Natural killer cell treated with Interleukin-12 subunit alpha and Interleukin-12 subunit beta and Interleukin-15 and Interleukin-18, amount 100 ng/mL, for 72 hours (primary cell): ENCODE results near the gene LGALS16. TPM values are rescaled to one million over a fixed set of nuclear protein-coding genes. Genes with fewer than 3 reads are reported as not detected.

Source experiments
- total RNA-seq, 2 donors: library from RNA; stranded (reverse); gene quantifications; one replicate each; pipeline ENCODE4 v1.2.3, GENCODE V29; 2022

Gene LGALS16
- total RNA-seq, 2 donors from 2014 or later, result not detected

Other genes starting within 250 kb of the LGALS16 start
- 10 to 100 TPM; 11.2 to 27.8 TPM for gene ZFP36, start 249.1 kb upstream of the LGALS16 start, total RNA-seq
- 10 to 100 TPM; 30.8 to 68.1 TPM for gene PLEKHG2, start 243.2 kb upstream of the LGALS16 start, total RNA-seq
- 1,000 to 10,000 TPM; 1,544 to 1,854 TPM for gene RPS16, start 220.0 kb upstream of the LGALS16 start, total RNA-seq
- 100 to 1,000 TPM; 164 to 192 TPM for gene SUPT5H, start 210.3 kb upstream of the LGALS16 start, total RNA-seq
- 100 to 1,000 TPM in 1 of 2 donors, 10 to 100 TPM in 1; 74.0 to 133 TPM for gene TIMM50, start 175.1 kb upstream of the LGALS16 start, total RNA-seq
- gene DLL3, start 157.0 kb upstream of the LGALS16 start, total RNA-seq, result under 1 TPM; 0.21 to 0.92 TPM
- gene SELENOV, start 140.8 kb upstream of the LGALS16 start, total RNA-seq, result not detected
- 1 to 10 TPM; 1.9 to 5.4 TPM for gene EID2B, start 123.1 kb upstream of the LGALS16 start, total RNA-seq
- gene EID2, start 115.8 kb upstream of the LGALS16 start, total RNA-seq, result 10 to 100 TPM; 10.4 to 11.4 TPM
- not detected for gene LGALS13, start 53.4 kb upstream of the LGALS16 start, total RNA-seq
- gene LGALS14, start 48.6 kb downstream of the LGALS16 start, total RNA-seq, result not detected
- 10 to 100 TPM in 1 of 2 donors, under 1 TPM in 1; 0.64 to 19.2 TPM for gene CLC, start 82.1 kb downstream of the LGALS16 start, total RNA-seq
- gene LEUTX, start 122.9 kb downstream of the LGALS16 start, total RNA-seq, result not detected
- 10 to 100 TPM in 1 of 2 donors, 1 to 10 TPM in 1; 7.5 to 10.5 TPM for gene DYRK1B, start 178.2 kb downstream of the LGALS16 start, total RNA-seq
- 100 to 1,000 TPM; 304 to 505 TPM for gene FBL, start 190.5 kb downstream of the LGALS16 start, total RNA-seq